ENCODE measurements around the gene GPANK1. TPM values are rescaled to one million over a fixed set of nuclear protein-coding genes. Genes with fewer than 3 reads are reported as not detected.

GPANK1 gene
- total RNA-seq, 2 donors from 2014 or later, result 30.3 to 37.7 TPM

Other genes with a start within 250 kb of the GPANK1 start
- 10 to 100 TPM; 18.7 to 22.3 TPM for gene MICB, start 166.9 kb downstream of the GPANK1 start, total RNA-seq
- gene MCCD1, start 136.0 kb downstream of the GPANK1 start, total RNA-seq, result not detected
- 100 to 1,000 TPM; 567 to 644 TPM for gene DDX39B, start 123.0 kb downstream of the GPANK1 start, total RNA-seq
- gene ATP6V1G2, start 118.4 kb downstream of the GPANK1 start, total RNA-seq, result 1 to 10 TPM; 4.1 to 5.6 TPM
- gene NFKBIL1, start 117.4 kb downstream of the GPANK1 start, total RNA-seq, result 10 to 100 TPM; 28.0 to 36.6 TPM
- 100 to 1,000 TPM in 1 of 2 donors, 10 to 100 TPM in 1; 77.2 to 110 TPM for gene LTA, start 92.7 kb downstream of the GPANK1 start, total RNA-seq
- gene TNF, start 89.4 kb downstream of the GPANK1 start, total RNA-seq, result 10 to 100 TPM; 30.7 to 57.8 TPM
- gene LTB, start 82.6 kb downstream of the GPANK1 start, total RNA-seq, result 10 to 100 TPM; 43.4 to 61.8 TPM
- gene LST1, start 78.7 kb downstream of the GPANK1 start, total RNA-seq, result 10 to 100 TPM; 24.6 to 27.0 TPM
- gene NCR3, start 72.0 kb downstream of the GPANK1 start, total RNA-seq, result 10 to 100 TPM; 15.0 to 24.7 TPM
- gene AIF1, start 49.8 kb downstream of the GPANK1 start, total RNA-seq, result 10 to 100 TPM; 68.7 to 98.1 TPM
- 100 to 1,000 TPM; 260 to 285 TPM for gene PRRC2A, start 44.3 kb downstream of the GPANK1 start, total RNA-seq
- 100 to 1,000 TPM; 265 to 272 TPM for gene BAG6, start 12.3 kb downstream of the GPANK1 start, total RNA-seq
- gene APOM, start 9.1 kb downstream of the GPANK1 start, total RNA-seq, result 1 to 10 TPM; 5.0 to 6.0 TPM
- 10 to 100 TPM; 21.1 to 22.5 TPM for gene C6orf47, start 4.2 kb downstream of the GPANK1 start, total RNA-seq
- 100 to 1,000 TPM; 208 to 209 TPM for gene CSNK2B, start 1.1 kb upstream of the GPANK1 start, total RNA-seq
- gene LY6G5B, start 5.0 kb upstream of the GPANK1 start, total RNA-seq, result 10 to 100 TPM; 21.3 to 26.9 TPM
- 1 to 10 TPM; 2.3 to 6.9 TPM for gene LY6G5C, start 16.1 kb upstream of the GPANK1 start, total RNA-seq
- 10 to 100 TPM; 48.9 TPM for gene ABHD16A, start 38.3 kb upstream of the GPANK1 start, total RNA-seq
- gene LY6G6F, start 41.9 kb upstream of the GPANK1 start, total RNA-seq, result not detected
- gene LY6G6D, start 50.4 kb upstream of the GPANK1 start, total RNA-seq, result not detected
- gene LY6G6C, start 56.7 kb upstream of the GPANK1 start, total RNA-seq, result under 1 TPM; 0.25 to 0.67 TPM
- gene MPIG6B, start 58.4 kb upstream of the GPANK1 start, total RNA-seq, result under 1 TPM in 1 of 2 donors, not detected in 1; 0.10 TPM
- gene DDAH2, start 64.3 kb upstream of the GPANK1 start, total RNA-seq, result 10 to 100 TPM; 19.0 to 19.6 TPM
- 100 to 1,000 TPM; 253 to 318 TPM for gene CLIC1, start 71.5 kb upstream of the GPANK1 start, total RNA-seq
- 10 to 100 TPM; 84.9 to 98.4 TPM for gene MSH5, start 75.0 kb upstream of the GPANK1 start, total RNA-seq
- 10 to 100 TPM; 15.7 to 18.0 TPM for gene SAPCD1, start 97.7 kb upstream of the GPANK1 start, total RNA-seq
- 1 to 10 TPM; 3.3 to 3.4 TPM for gene VWA7, start 112.3 kb upstream of the GPANK1 start, total RNA-seq
- 100 to 1,000 TPM in 1 of 2 donors, 10 to 100 TPM in 1; 91.3 to 101 TPM for gene VARS1, start 130.8 kb upstream of the GPANK1 start, total RNA-seq
- gene LSM2, start 142.0 kb upstream of the GPANK1 start, total RNA-seq, result 100 to 1,000 TPM; 122 to 123 TPM
- gene HSPA1L, start 150.3 kb upstream of the GPANK1 start, total RNA-seq, result 1 to 10 TPM; 2.9 to 3.1 TPM
- gene HSPA1A, start 150.5 kb upstream of the GPANK1 start, total RNA-seq, result 10 to 100 TPM; 16.5 to 37.6 TPM
- 10 to 100 TPM; 31.6 to 44.9 TPM for gene HSPA1B, start 162.7 kb upstream of the GPANK1 start, total RNA-seq
- gene NEU1, start 197.8 kb upstream of the GPANK1 start, total RNA-seq, result 10 to 100 TPM; 24.0 to 27.1 TPM
- under 1 TPM; 0.22 to 0.23 TPM for gene SLC44A4, start 214.0 kb upstream of the GPANK1 start, total RNA-seq
- 10 to 100 TPM; 49.2 to 64.7 TPM for gene EHMT2, start 232.7 kb upstream of the GPANK1 start, total RNA-seq
- 1 to 10 TPM in 1 of 2 donors, under 1 TPM in 1; 0.88 to 1.9 TPM for gene ZBTB12, start 237.1 kb upstream of the GPANK1 start, total RNA-seq

Measured in activated T-cell treated with anti-CD3 and anti-CD28 coated beads, Interleukin-2, amount 50 U/mL, for 72 hours (primary cell).